OCI-LY7 (cell line): Measurements from ENCODE around the gene STOX2. TPM values are rescaled to one million over a fixed set of nuclear protein-coding genes. Genes with fewer than 3 reads are reported as not detected.

Source experiments
- BruUV-seq: library from RNA; stranded (reverse); fragments of 400-500 nt; replicated peaks from 2 replicates; lab custom pipeline; 2021; lab: Mats Ljungman, UMichigan
- CTCF ChIA-PET: fragments of 300-600 bp; sonication (Branson Sonifier 250); formaldehyde crosslinking; loops from one replicate; lab custom pipeline; 2022; ENCODE audit warnings: antibody characterized with exemption; ENCODE audit not compliant: unreplicated experiment; lab: Charles Lee
- POLR2A ChIA-PET: fragments of 300-600 bp; sonication (Branson Sonifier 250); formaldehyde crosslinking; loops from one replicate; lab custom pipeline; 2022; ENCODE audit warnings: antibody characterized with exemption; lab: Charles Lee
- DNase-seq: peaks from one replicate; pipeline ENCODE4 v3.0.0-alpha.2; 2015; ENCODE audit warnings: low spot score
- H2AFZ ChIP-seq: fragments of 200-600 bp; sonication (generic), shearing (Covaris generic); 2 replicates; pipeline ENCODE4 v1.6.1; 2014; ENCODE audit warnings: mild to moderate bottlenecking, antibody characterized with exemption, low read length, moderate library complexity
- H3K27ac ChIP-seq: fragments of 200-600 bp; sonication (generic); 2 replicates; pipeline ENCODE4 v1.5.1; 2014; ENCODE audit warnings: mixed run types, low read depth, mild to moderate bottlenecking, moderate library complexity, low read length, inconsistent platforms; ENCODE audit not compliant: poor library complexity, severe bottlenecking
- H3K36me3 ChIP-seq: fragments of 200-600 bp; sonication (generic); 2 replicates; pipeline ENCODE4 v1.6.1; 2014; ENCODE audit warnings: mild to moderate bottlenecking, antibody characterized with exemption, low read length, moderate library complexity, mixed read lengths; ENCODE audit not compliant: insufficient read depth
- H3K4me1 ChIP-seq: fragments of 200-600 bp; sonication (generic); 2 replicates; pipeline ENCODE4 v1.5.1; 2014; ENCODE audit warnings: mild to moderate bottlenecking, low read length; ENCODE audit not compliant: insufficient read depth, poor library complexity, severe bottlenecking
- H3K4me2 ChIP-seq: fragments of 200-600 bp; sonication (generic); 2 replicates; pipeline ENCODE4 v1.6.1; 2014; ENCODE audit warnings: mild to moderate bottlenecking, low read length
- H3K4me3 ChIP-seq: fragments of 200-600 bp; sonication (generic); 2 replicates; pipeline ENCODE4 v1.5.1; 2014; ENCODE audit warnings: mild to moderate bottlenecking, low read depth, low read length; ENCODE audit not compliant: poor library complexity, severe bottlenecking
- H3K79me2 ChIP-seq: fragments of 200-600 bp; sonication (generic); 2 replicates; pipeline ENCODE4 v1.6.1; 2016; ENCODE audit warnings: low read depth, mild to moderate bottlenecking, low read length, moderate library complexity, mixed read lengths; ENCODE audit not compliant: insufficient read depth
- H3K9me2 ChIP-seq: fragments of 200-600 bp; sonication (generic); 2 replicates; pipeline ENCODE4 v1.6.1; 2016; ENCODE audit warnings: mild to moderate bottlenecking, low read length, mixed read lengths; ENCODE audit not compliant: insufficient read depth
- H3K9me3 ChIP-seq: fragments of 200-600 bp; sonication (generic); 2 replicates; pipeline ENCODE4 v1.6.1; 2014; ENCODE audit warnings: mild to moderate bottlenecking, mixed run types, low read length, mixed read lengths
- H4K20me1 ChIP-seq: fragments of 200-600 bp; sonication (generic); 2 replicates; pipeline ENCODE4 v1.6.1; 2014; ENCODE audit warnings: mild to moderate bottlenecking, antibody characterized with exemption, low read length, moderate library complexity, mixed read lengths; ENCODE audit not compliant: insufficient read depth
- EZH2phosphoT487 ChIP-seq: fragments of 200-600 bp; sonication (generic); IDR thresholded peaks from 2 replicates; pipeline ENCODE4 v1.6.1; 2018; ENCODE audit warnings: low read depth, borderline replicate concordance, mild to moderate bottlenecking, mixed run types, antibody characterized with exemption, low read length, moderate library complexity, mixed read lengths
- intact Hi-C: fragments of 100-400 bp; cut with micrococcal nuclease; formaldehyde crosslinking; loops from one replicate; pipeline ENCODE4 v1.10.0; 2022; ENCODE audit not compliant: unreplicated experiment
- total RNA-seq, 2 experiments: library from RNA; depleted of rRNA in 1 of 2; stranded (reverse); fragments of >200 nt in 1 of 2; shearing (Covaris generic) in 1 of 2; gene quantifications; 2 replicates each; pipeline ENCODE4 v1.2.3, GENCODE V29; 2014 to 2022
- TF ChIP-seq, protein P1 (sequence below): fragments of 200-600 bp; sonication (generic); conservative IDR thresholded peaks from 2 replicates; pipeline ENCODE4 v1.5.1; 2014; ENCODE audit warnings: mild to moderate bottlenecking, antibody characterized with exemption, low read length, moderate library complexity, mixed read lengths

STOX2 gene
- total RNA-seq, 2 experiments from 2014 or later = 0.38 TPM; not detected in 1

GRCh38 chr4:183903021-183903760 lies 1.9 kb upstream of the STOX2 start:
- no peak overlapping the region for H3K4me2 ChIP-seq
- no peak for DNase-seq
- intact Hi-C loops = no loop called here
- H3K27ac ChIP-seq = no peak overlapping the region
- no TSS peak for BruUV-seq
- H4K20me1 ChIP-seq = no peaks in the 10 kb centered on the region
- H3K4me3 ChIP-seq = no peak overlapping the region
- no peak for TF ChIP-seq EZH2phosphoT487
- TF ChIP-seq, protein P1, sequence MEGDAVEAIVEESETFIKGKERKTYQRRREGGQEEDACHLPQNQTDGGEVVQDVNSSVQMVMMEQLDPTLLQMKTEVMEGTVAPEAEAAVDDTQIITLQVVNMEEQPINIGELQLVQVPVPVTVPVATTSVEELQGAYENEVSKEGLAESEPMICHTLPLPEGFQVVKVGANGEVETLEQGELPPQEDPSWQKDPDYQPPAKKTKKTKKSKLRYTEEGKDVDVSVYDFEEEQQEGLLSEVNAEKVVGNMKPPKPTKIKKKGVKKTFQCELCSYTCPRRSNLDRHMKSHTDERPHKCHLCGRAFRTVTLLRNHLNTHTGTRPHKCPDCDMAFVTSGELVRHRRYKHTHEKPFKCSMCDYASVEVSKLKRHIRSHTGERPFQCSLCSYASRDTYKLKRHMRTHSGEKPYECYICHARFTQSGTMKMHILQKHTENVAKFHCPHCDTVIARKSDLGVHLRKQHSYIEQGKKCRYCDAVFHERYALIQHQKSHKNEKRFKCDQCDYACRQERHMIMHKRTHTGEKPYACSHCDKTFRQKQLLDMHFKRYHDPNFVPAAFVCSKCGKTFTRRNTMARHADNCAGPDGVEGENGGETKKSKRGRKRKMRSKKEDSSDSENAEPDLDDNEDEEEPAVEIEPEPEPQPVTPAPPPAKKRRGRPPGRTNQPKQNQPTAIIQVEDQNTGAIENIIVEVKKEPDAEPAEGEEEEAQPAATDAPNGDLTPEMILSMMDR = no peak
- no peaks in the 10 kb centered on the region for H3K36me3 ChIP-seq
- H3K79me2 ChIP-seq = no peaks in the 10 kb centered on the region
- CTCF ChIA-PET = no interaction called here
- no peak overlapping the region for H2AFZ ChIP-seq
- H3K4me1 ChIP-seq = no peaks in the 10 kb centered on the region
- H3K9me2 ChIP-seq = no peaks in the 10 kb centered on the region
- POLR2A ChIA-PET = no interaction called here
- no peaks in the 10 kb centered on the region for H3K9me3 ChIP-seq

DNA sequence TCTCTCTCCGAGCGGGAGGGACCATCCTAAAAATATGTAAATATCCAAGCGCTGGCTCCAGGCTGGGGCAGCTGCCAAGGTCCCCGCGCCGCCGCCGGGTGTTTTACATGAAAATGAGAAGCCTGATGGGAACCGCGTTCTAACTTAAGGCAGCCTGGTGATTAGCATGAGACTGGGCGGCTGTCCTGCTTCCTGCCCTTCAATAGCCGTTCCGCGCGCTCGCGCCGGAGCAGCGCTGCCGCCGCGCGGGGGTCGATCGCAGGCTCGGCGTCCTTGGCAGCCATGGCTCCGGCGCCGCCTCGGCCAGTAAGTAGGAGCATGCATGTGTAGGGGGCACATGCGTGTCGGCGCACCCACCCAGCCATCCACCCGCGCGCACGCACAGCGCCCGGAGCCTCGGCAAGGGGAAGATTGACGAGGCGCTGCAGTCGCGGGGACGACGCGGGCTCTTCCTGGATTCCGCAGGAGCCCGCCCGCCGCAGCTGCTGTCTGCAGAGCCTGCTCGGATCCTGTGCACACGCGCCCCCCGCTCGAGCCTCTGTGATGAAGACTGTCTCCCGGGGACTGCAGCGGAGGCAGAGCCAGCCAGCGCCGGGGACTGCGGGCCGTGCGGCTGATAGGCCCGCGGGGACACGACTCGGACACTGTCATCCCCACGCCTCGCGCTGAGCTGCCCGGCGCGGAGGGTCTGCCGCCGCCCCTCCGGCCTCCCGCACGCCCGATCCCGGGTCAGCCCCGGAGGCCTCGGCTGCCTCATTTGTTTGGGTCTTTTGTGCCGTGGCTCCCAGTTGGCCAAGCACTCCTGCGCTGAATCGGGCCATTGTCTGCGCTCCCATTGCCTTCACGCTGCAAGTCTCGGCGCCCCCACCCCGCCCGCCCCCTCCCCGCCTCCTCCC lies 734 bp downstream of the STOX2 start:
- no peak overlapping the region for H3K27ac ChIP-seq
- H3K4me3 ChIP-seq = peak overlapping the region; percentile 7
- no peaks in the 10 kb centered on the region for H4K20me1 ChIP-seq
- H3K4me2 ChIP-seq = 0 out of 2 replicates have a peak overlapping the region, but pooled peaks have one; percentile 20
- no peak overlapping the region for H2AFZ ChIP-seq
- H3K9me3 ChIP-seq = no peaks in the 10 kb centered on the region
- intact Hi-C loops = no loop called here
- H3K9me2 ChIP-seq = no peaks in the 10 kb centered on the region
- no peaks in the 10 kb centered on the region for H3K36me3 ChIP-seq
- H3K79me2 ChIP-seq = no peaks in the 10 kb centered on the region
- no peaks in the 10 kb centered on the region for H3K4me1 ChIP-seq
- ChIA-PET POLR2A (interaction anchor here (0.6 kb wide), 3 partner anchors 16 to 39 kb away, joined by 3 to 4 read pairs (median 3); no protein-coding TSS in a partner anchor), CTCF (no interaction called here)
- DNase-seq = no peak
- no TSS peak for BruUV-seq
- no peak for TF ChIP-seq EZH2phosphoT487
- TF ChIP-seq, protein P1 = no peak
